Hindlimb muscle (tissue), 1 donor: Measurements from ENCODE around the gene FAM171A2. TPM values are rescaled to one million over a fixed set of nuclear protein-coding genes. Genes with fewer than 3 reads are reported as not detected.

Source experiments
- polyA plus RNA-seq: library from polyadenylated mRNA; unstranded; fragments of 120-200 nt; gene quantifications from one replicate; pipeline ENCODE4 v1.2.1, GENCODE V29; 2013; ENCODE audit not compliant: insufficient read length

Gene FAM171A2
- polyA plus RNA-seq, 1 donor: 166 TPM

Other genes with a start within 250 kb of the FAM171A2 start
- gene HDAC5, start 240.2 kb downstream of the FAM171A2 start, polyA plus RNA-seq: 64.6 TPM
- 2.7 TPM for gene HROB, start 221.9 kb downstream of the FAM171A2 start, polyA plus RNA-seq
- gene ASB16, start 193.1 kb downstream of the FAM171A2 start, polyA plus RNA-seq: 26.9 TPM
- 58.1 TPM for gene TMUB2, start 176.9 kb downstream of the FAM171A2 start, polyA plus RNA-seq
- 59.5 TPM for gene ATXN7L3, start 164.0 kb downstream of the FAM171A2 start, polyA plus RNA-seq
- 74.0 TPM for gene UBTF, start 144.2 kb downstream of the FAM171A2 start, polyA plus RNA-seq
- 9.0 TPM for gene SLC4A1, start 95.7 kb downstream of the FAM171A2 start, polyA plus RNA-seq
- 1.1 TPM for gene RUNDC3A, start 55.3 kb downstream of the FAM171A2 start, polyA plus RNA-seq
- gene SLC25A39, start 39.0 kb downstream of the FAM171A2 start, polyA plus RNA-seq: 54.8 TPM
- 277 TPM for gene GRN, start 18.6 kb downstream of the FAM171A2 start, polyA plus RNA-seq
- gene ITGA2B, start 25.8 kb upstream of the FAM171A2 start, polyA plus RNA-seq: 3.8 TPM
- 34.8 TPM for gene GPATCH8, start 139.6 kb upstream of the FAM171A2 start, polyA plus RNA-seq
- gene FZD2, start 193.6 kb upstream of the FAM171A2 start, polyA plus RNA-seq: 13.9 TPM